Transverse colon (tissue), 4 donors: Measurements from ENCODE around the gene LEMD1. TPM values are rescaled to one million over a fixed set of nuclear protein-coding genes. Genes with fewer than 3 reads are reported as not detected.

Experiments used
- DNase-seq: peaks from one replicate; pipeline ENCODE4 v3.0.0-alpha.2; 2019
- H3K27ac ChIP-seq, 4 donors: fragments of 200-600 bp; sonication (generic); 2 replicates each; pipeline ENCODE4 v1.5.1; 2016 to 2018; ENCODE audit warnings: inconsistent platforms in 4 of 4
- H3K27me3 ChIP-seq: fragments of 200-600 bp; sonication (generic); 2 replicates; pipeline ENCODE4 v1.5.1; 2017; ENCODE audit warnings: inconsistent platforms
- H3K36me3 ChIP-seq, 4 donors: fragments of 200-600 bp; sonication (generic); 2 replicates each; pipeline ENCODE4 v1.5.1; 2017 to 2019; ENCODE audit warnings: inconsistent platforms in 4 of 4
- H3K4me1 ChIP-seq, 4 donors: fragments of 200-600 bp; sonication (generic); 2 replicates each; pipeline ENCODE4 v1.5.1; 2017 to 2020; ENCODE audit warnings: inconsistent platforms in 4 of 4
- H3K4me3 ChIP-seq, 4 donors: fragments of 200-600 bp; sonication (generic); 1 replicate in 1 of 4; 2 replicates in 3 of 4; pipeline versions ENCODE4 v1.5.1 to v1.6.1; 2017 to 2019; ENCODE audit warnings: inconsistent platforms in 4 of 4
- H3K9me3 ChIP-seq, 2 donors: fragments of 200-600 bp; sonication (generic); 2 replicates each; pipeline ENCODE4 v1.5.1; 2017 to 2019; ENCODE audit warnings: inconsistent platforms in 2 of 2
- EP300 ChIP-seq: sonication (generic); formaldehyde crosslinking; IDR thresholded peaks from one replicate; pipeline ENCODE4 v1.6.1; 2017; ENCODE audit warnings: antibody characterized with exemption, low read depth
- POLR2A ChIP-seq: fragments of 450-650 bp; IDR thresholded peaks from one replicate; pipeline ENCODE4 v1.6.1; 2016; ENCODE audit warnings: antibody characterized with exemption, mild to moderate bottlenecking, moderate library complexity
- POLR2AphosphoS5 ChIP-seq, 3 donors: sonication (generic); formaldehyde crosslinking; IDR thresholded peaks; one replicate each; pipeline ENCODE4 v1.6.1; 2016; ENCODE audit warnings: antibody characterized with exemption in 3 of 3
- WGBS, 2 donors: methylation state at CpG; one replicate each; pipeline ENCODE4 v1.1.5; 2018; ENCODE audit warnings: low coverage in 1 of 2; 5-methylcytosine and 5-hydroxymethylcytosine counted together
- in situ Hi-C, 4 donors: fragments of 200-750 bp; cut with MboI; loops; one replicate each; pipeline versions ENCODE4 v1.15.0 to v1.15.1; 2017; ENCODE audit warnings: low sequenced_read_pairs in 3 of 4, low pct_ligation_motif_present in 1 of 4, low pct_unique_long_range_greater_than_20kb in 1 of 4
- intact Hi-C: fragments of 100-400 bp; cut with DNase I; formaldehyde crosslinking; loops from one replicate; pipeline ENCODE4 v1.15.1; 2023; ENCODE audit warnings: low total_unique reads
- total RNA-seq, 4 donors: library from RNA; depleted of rRNA; stranded (reverse); fragments of >200 nt; gene quantifications; one replicate each; pipeline ENCODE4 v1.1.0, GENCODE V29; 2016
- TF ChIP-seq, protein P1 (sequence below), 5 experiments: fragments of 200-600 bp in 3 of 5; fragments of 450-650 bp in 2 of 5; sonication (generic) in 3 of 5; IDR thresholded peaks; 1 replicate in 2 of 5; 2 replicates in 3 of 5; pipeline ENCODE4 v1.5.1; 2016 to 2017; ENCODE audit warnings: antibody characterized with exemption in 5 of 5, inconsistent platforms in 3 of 5, mild to moderate bottlenecking in 2 of 5, moderate library complexity in 1 of 5

Gene LEMD1
- total RNA-seq, 4 donors from 2014 or later = not detected

DNA sequence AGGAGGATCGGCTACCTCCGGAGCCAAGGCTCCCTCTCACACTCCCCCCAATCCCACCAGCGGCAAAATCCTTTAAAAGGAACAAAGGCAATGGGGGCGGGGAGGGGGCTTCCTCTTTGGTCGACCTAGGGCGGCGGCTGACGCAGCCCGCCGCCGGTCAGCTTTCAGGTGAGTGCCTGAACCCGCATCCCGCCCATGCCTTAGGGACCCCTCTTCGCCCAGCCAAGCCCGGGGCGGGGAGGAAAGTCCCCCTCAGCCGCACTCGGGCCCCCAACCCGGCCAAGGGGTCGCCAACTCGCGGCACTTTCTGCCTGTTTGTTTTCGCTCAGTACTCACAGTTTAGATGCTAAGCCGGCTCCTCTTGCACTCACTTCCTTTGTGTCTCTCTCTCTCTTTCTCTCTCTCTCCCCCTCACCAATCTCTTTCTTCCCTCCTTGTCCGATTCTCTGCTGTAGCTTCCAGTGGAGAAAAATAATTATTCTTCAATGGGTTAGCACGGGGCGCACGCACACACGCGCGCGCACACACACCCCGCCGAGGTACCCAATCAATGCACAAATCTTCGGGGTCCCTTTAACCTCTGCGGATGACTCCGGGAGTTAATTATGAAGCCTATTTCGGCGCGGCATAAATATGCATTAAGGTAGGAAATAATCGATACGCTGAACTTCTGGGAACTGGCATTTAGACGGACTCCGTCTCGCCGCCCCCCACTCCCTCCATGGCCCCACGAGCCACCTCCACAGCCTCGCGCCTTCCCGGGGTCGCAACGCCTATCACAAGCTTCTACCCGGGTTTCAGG lies 33.9 kb upstream of the LEMD1 start, which contains the start of gene BLACAT1:
BLACAT1 (minus strand) TSS at position 465 of the 802 bp plus-strand sequence.
- Histone ChIP-seq H3K4me1 (peaks cover 9 to 21% (median 17%) of the 10 kb centered on the region in 4 donors), H3K27me3 (peaks cover 100% of the 10 kb centered on the region), H3K4me3 (peak within 1 kb of the TSS in 2 of 4 donors; percentile 20 to 35), H3K36me3 (no peaks in the 10 kb centered on the region), H3K9me3 (no peaks in the 10 kb centered on the region), H3K27ac (no peak within 1 kb of the TSS)
- DNase-seq = no peak
- in situ Hi-C loops (no loop called here), intact Hi-C loops (no loop called here)
- TF ChIP-seq EP300 (no peak), POLR2AphosphoS5 (IDR thresholded peaks at IDR 0.05) (no peak), POLR2A (no peak)
- TF ChIP-seq, protein P1, sequence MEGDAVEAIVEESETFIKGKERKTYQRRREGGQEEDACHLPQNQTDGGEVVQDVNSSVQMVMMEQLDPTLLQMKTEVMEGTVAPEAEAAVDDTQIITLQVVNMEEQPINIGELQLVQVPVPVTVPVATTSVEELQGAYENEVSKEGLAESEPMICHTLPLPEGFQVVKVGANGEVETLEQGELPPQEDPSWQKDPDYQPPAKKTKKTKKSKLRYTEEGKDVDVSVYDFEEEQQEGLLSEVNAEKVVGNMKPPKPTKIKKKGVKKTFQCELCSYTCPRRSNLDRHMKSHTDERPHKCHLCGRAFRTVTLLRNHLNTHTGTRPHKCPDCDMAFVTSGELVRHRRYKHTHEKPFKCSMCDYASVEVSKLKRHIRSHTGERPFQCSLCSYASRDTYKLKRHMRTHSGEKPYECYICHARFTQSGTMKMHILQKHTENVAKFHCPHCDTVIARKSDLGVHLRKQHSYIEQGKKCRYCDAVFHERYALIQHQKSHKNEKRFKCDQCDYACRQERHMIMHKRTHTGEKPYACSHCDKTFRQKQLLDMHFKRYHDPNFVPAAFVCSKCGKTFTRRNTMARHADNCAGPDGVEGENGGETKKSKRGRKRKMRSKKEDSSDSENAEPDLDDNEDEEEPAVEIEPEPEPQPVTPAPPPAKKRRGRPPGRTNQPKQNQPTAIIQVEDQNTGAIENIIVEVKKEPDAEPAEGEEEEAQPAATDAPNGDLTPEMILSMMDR (IDR thresholded peaks at IDR 0.05) = no peak
- 11 to 12% methylated on average over 5 to 51 of the region's 53 CpGs for WGBS, 2 donors

DNA sequence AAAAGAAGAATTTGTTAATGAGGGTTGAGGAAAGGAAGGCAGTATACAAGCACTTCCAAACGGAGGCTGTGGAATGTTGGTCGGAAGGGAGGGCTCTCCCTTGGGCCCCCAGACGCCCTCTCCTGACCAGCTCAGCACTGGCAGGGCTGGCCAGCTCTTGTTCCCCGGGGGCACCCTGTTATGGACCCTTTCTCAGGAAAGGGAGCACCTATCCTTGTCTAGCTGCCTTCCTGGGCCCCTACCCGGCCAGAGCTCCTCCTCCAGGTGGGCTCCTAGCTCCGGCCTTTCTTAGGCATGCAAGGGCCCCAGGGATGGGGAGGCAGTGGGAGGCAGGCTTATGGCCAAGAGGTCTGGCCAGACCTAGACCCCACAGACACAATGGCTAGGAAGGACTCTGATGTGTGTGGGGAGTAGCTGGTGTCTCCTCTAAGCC lies 33.1 kb upstream of the LEMD1 start:
- DNase-seq = no peak
- no peaks in the 10 kb centered on the region for H3K36me3 ChIP-seq
- no peak overlapping the region for H3K4me3 ChIP-seq
- no peak for TF ChIP-seq EP300
- TF ChIP-seq POLR2AphosphoS5 (IDR thresholded peaks at IDR 0.05) = no peak
- peaks cover 9 to 24% (median 19%) of the 10 kb centered on the region in 4 donors for H3K4me1 ChIP-seq
- H3K9me3 ChIP-seq = no peaks in the 10 kb centered on the region
- H3K27ac ChIP-seq = no peak overlapping the region
- intact Hi-C loops (no loop called here), in situ Hi-C loops (no loop called here)
- 45% methylated on average over 5 of the region's 6 CpGs; no CpG with 5 or more reads in 1 of the 2 donors for WGBS, 2 donors
- H3K27me3 ChIP-seq = peaks cover 98% of the 10 kb centered on the region

- in situ Hi-C loops = no loop called here
- no peak for DNase-seq
- peaks cover 9 to 36% (median 26%) of the 10 kb centered on the region in 4 donors for H3K4me1 ChIP-seq
- H3K27ac ChIP-seq = no peak overlapping the region
- H3K4me3 ChIP-seq = no peak overlapping the region
- WGBS, 2 donors = 40% methylated on average over 1 to 3 of the region's 3 CpGs
- no peaks in the 10 kb centered on the region for H3K36me3 ChIP-seq
- intact Hi-C loops = no loop called here
- H3K27me3 ChIP-seq = peaks cover 88% of the 10 kb centered on the region
- no peak for TF ChIP-seq EP300
- no peak for TF ChIP-seq POLR2AphosphoS5 (IDR thresholded peaks at IDR 0.05)
- TF ChIP-seq, protein P1 (IDR thresholded peaks at IDR 0.05) = no peak
- TF ChIP-seq POLR2A = no peak
- H3K9me3 ChIP-seq = no peaks in the 10 kb centered on the region
Measured at GRCh38 chr1:205453466-205453865, 31.6 kb upstream of the LEMD1 start.

DNA sequence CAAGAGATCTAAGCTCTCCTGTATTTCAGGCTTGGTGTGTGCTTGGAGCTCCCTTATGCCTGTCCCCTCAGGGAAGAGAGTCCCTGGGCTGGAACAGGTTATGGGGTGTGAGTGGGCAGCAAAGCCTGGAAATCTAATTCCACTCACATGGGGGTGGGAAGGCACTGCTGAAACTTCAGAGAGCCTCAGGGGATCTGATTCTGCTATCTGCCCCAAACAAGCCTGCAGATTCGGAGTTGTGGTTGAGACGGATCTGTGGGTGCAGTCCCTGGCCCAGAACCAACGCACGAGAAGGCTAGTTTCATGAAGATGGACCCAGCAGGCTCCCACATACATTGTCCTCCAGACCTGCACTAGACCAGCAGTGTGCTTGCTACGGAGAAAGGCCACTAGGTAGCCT lies 31.1 kb upstream of the LEMD1 start:
- Histone ChIP-seq H3K27me3 (peaks cover 82% of the 10 kb centered on the region), H3K27ac (no peak overlapping the region), H3K4me3 (no peak overlapping the region), H3K36me3 (no peaks in the 10 kb centered on the region), H3K9me3 (no peaks in the 10 kb centered on the region), H3K4me1 (peaks cover 9 to 36% (median 26%) of the 10 kb centered on the region in 4 donors)
- intact Hi-C loops (no loop called here), in situ Hi-C loops (no loop called here)
- TF ChIP-seq POLR2A (no peak), EP300 (no peak), POLR2AphosphoS5 (IDR thresholded peaks at IDR 0.05) (no peak)
- TF ChIP-seq, protein P1 (IDR thresholded peaks at IDR 0.05) = no peak
- no peak for DNase-seq
- WGBS, 2 donors = 68% methylated on average over 5 of the region's 5 CpGs; no CpG with 5 or more reads in 1 of the 2 donors
